ENCODE results near the gene POU4F2.

The POU4F2 gene
- 0 reads per million in 4 experiments for total RNA-seq

- DNase-seq: no peak
Observed at GRCh38 chr4:146638786-146639505, at the start of gene POU4F2. TSS of gene POU4F2 (plus strand) at chr4:146638893. CDS start at chr4:146639141, 248 bp downstream.

DNA sequence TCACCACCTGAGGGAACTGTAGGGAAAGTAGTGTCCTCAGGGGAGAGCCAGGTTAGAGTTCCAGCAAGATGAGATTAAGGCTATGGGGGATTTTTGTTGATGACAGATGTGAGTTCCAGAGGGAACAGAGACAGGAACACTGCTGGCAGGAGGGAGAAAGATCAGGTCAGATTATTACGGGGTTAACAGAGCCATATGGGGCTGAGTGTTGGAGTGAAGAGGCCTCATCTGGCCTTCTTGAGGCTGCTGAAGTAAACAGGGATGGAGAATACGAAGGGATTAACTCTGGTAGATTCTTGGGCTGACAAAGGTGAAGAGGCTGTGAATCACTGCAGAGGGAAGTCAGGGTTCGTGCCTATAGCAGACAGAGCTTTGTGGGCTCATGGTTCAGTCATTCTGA is 47.9 kb upstream of the POU4F2 start:
- DNase-seq: no peak

GRCh38 chr4:146592019-146592418 is 46.7 kb upstream of the POU4F2 start:
- DNase-seq: no peak

GRCh38 chr4:146632770-146633470 is 5.8 kb upstream of the POU4F2 start:
- no peak for DNase-seq

- no peak for DNase-seq
Observed at GRCh38 chr4:146633471-146633800, 5.3 kb upstream of the POU4F2 start.

GRCh38 chr4:146634825-146635224 is 3.9 kb upstream of the POU4F2 start:
- DNase-seq: no peak

DNA sequence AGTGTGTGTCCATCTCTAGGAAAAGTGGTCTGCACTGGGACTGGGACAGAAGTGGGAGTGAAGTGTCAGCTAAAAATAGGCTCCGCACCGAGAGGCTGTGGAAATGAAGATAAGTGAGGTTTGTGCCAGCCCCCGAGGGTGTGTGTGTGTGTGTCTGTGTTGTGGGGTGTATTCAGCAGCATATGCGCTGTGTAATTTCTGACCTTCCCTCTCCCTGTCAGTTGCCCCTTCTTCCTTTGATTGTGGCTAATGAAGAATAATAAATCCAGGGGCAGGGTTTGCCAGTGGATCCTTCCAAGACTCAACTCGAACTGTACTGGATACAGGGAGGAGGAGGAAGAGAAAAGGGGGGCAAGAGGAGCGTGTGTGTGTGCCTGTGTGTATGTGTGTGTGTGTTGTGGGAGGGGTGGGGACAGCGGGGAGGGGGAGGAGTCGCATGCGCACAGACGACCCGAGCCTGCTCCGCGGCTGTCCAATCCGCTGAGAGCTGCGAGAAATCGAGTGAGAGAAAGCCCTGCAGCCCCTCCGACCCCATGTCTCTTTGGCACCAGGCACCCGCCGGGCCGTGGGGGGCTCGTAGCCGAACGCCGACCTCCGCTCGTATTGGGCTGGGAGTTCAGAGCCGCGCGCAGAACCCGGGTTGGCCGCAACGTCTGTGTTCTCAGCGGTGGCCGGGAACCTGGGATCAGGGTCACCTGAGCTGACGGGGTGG is 916 bp upstream of the POU4F2 start:
- no peak for DNase-seq

GRCh38 chr4:146638333-146638785 is 334 bp upstream of the POU4F2 start:
- DNase-seq: no peak

DNA sequence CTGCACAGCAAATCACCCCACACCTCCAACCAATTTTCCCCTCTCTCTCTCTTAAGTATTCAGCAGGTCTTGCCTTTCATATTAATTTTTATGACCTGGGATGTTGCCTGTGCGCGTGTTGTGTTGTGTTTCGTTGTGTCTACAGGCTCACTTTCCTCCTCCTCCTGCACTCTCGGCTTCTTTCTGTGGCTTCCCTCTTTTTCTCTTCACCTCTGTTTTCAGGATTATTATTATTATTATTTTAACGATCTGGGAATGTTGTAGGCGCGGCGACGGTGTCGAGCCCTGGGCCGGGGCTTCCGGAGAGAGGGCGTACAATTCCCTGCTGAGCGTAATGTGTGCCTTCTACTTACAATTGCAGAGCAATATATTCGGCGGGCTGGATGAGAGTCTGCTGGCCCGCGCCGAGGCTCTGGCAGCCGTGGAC is 826 bp downstream of the POU4F2 start:
- no peak for DNase-seq

DNA sequence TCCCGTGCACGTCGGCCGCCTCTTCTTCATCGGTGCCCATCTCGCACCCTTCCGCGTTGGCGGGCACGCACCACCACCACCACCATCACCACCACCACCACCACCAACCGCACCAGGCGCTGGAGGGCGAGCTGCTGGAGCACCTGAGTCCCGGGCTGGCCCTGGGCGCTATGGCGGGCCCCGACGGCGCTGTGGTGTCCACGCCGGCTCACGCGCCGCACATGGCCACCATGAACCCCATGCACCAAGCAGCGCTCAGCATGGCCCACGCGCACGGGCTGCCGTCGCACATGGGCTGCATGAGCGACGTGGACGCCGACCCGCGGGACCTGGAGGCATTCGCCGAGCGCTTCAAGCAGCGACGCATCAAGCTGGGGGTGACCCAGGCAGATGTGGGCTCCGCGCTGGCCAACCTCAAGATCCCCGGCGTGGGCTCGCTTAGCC is 1.4 kb downstream of the POU4F2 start:
- DNase-seq: no peak

DNA sequence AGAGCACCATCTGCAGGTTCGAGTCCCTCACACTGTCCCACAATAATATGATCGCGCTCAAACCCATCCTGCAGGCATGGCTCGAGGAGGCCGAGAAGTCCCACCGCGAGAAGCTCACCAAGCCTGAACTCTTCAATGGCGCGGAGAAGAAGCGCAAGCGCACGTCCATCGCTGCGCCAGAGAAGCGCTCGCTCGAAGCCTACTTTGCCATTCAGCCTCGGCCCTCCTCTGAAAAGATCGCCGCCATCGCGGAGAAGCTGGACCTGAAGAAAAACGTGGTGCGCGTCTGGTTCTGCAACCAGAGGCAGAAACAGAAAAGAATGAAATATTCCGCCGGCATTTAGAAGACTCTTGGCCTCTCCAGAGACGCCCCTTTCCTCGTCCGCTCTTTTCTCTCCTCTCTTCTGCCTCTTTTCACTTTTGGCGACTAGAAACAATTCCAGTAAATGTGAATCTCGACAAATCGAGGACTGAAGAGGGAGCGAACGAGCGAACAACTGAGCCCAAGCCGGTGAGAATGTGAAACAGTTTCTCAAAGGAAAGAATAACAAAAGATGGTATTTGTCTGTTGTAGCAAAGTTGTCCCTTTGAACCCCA is 1.9 kb downstream of the POU4F2 start:
- DNase-seq: no peak

GRCh38 chr4:146641762-146642161 is 3.1 kb downstream of the POU4F2 start:
- DNase-seq: no peak

GRCh38 chr4:146643812-146644401 is 5.2 kb downstream of the POU4F2 start:
- no peak for DNase-seq

GRCh38 chr4:146645921-146646320 is 7.2 kb downstream of the POU4F2 start:
- DNase-seq: no peak

DNA sequence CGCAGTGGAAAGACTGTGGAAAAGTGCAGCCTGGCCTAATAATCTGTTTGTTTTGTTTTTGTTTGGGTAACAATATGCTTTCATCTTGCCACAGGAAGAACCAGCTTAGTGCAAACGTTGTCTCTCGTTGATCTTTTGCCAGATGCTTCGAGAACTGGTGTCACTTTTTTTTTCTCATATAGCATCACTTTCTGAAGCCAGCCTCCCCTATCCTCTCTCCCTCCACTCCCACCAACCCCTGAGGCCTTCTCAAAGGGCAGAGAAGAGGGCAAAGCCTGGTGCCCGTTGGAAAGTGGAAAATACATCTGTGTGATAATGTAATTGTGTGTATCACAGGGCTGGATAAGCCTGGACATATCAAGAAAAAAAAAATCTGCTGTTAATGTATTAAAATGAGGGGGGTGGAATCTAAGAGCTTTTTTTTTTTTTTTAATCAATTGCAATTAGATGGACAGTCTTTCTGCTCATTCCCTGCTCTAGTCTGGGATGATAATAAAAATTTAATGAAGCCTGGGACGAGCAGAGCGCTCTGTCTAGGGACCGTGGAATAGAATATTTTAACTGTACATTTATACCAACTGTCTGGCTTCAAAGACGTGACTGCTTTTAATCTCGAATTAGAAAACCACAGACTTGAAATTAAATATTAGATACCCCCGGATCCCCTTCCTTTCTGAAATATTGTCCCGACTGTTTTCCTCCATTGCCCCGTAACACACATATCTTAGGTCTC is 8.1 kb downstream of the POU4F2 start:
- DNase-seq: no peak

- DNase-seq: no peak
Observed at GRCh38 chr4:146647615-146648460, 9.1 kb downstream of the POU4F2 start.

GRCh38 chr4:146648461-146648783 is 9.7 kb downstream of the POU4F2 start:
- DNase-seq: no peak

DNA sequence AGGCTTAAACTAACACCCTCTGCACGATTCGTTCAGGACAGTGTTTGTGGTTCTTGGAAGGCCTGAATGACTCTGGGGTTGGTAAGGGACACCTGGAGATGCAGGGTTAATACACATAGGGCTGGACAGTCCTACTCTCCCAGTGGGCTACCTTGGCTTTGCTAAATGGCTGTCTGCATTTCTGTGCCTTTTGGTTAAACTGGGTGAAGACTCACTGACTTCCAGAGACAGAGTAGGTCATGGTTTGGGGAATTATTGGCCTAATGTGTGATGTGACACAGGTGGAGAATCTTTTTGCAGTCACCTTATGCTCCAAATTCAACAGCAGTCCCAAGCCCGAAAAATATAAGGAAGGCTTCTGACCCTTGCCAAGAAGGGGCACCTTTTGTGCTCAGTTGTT is 10.5 kb downstream of the POU4F2 start:
- no peak for DNase-seq

DNA sequence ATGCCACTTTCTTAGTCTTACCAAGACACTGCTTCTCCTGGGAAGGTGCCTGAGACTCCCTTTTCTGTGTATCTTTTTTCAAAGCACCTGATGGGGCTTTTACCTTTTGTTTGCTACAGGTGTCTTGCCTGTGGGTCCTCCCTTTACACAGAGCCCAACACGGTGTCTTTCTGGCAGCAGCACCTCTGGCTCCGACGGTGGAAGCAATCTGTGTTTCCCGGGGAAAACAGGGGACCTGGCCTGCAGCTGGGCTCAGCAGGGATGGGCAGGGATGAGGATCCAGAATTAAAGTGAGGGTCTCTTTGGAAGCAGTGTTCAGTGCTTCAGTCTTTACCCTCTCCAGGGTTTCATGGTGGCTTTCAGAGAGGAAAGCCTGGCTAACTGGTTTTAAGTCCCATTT is 11.3 kb downstream of the POU4F2 start:
- DNase-seq: no peak

DNA sequence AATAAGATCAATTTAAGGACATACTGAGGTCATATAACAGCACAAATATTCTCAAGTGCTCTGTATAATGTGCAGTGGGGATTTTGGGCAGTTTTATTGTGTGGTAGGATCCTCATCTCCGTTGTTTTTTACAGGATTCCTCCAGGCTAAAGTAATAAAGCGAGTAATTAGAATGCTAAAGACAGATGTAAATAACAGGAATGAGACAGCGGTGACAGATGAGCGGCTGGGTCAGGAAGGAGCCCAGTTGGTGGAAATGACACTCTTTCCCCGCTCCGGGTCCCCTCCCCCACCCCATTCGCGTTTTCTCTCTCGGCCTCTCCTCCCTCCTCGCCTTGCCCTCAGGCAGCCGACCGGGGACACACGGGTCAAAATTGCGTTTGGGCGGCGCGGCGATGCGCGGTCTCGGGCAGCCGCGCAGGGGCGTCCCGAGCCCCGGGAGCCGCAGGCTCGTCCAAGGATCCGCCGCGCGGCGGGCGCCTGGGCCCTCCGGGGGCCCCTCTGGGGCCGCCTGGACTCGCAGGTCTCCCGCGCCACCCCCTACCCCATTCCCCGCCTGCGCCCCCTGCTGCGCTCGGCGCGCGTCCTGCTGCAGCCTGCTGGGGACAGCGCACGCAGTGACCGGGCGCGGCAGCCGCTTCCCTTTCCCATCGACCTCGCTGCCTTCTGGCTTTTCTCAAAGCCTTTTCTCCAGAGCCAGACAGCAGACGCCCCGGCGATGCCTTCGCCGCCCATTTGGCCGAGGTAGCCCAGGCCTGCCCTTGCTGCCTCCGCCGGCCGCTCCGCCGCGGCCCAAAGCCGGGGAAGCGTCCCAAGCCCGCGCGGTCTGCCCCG is 16.2 kb downstream of the POU4F2 start:
- no peak for DNase-seq

DNA sequence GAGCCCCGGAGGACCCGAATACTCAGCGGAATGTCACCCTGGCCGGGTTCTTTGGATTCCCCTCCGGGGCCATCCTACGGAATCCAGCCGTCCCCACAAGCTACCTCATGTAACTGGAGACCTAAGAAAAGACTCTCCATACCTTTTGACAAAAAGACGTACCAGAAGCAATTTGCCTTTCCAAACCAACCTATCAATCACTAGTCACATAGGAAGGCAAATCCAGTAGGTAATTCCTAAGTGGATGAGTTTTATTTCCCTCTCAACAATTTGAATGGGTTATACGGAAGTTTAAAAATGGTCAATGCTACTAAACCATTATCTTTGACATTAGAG is 16.8 kb downstream of the POU4F2 start:
- no peak for DNase-seq

Measured in effector CD8-positive, alpha-beta T cell (primary cell).